ENCODE data around the gene SAMD9.
"Not testable (repeated sequence)": the region's sequence is repeated elsewhere in the genome, so short reads cannot be mapped to it uniquely, and the experiment has no call there.

The SAMD9 gene

DNA sequence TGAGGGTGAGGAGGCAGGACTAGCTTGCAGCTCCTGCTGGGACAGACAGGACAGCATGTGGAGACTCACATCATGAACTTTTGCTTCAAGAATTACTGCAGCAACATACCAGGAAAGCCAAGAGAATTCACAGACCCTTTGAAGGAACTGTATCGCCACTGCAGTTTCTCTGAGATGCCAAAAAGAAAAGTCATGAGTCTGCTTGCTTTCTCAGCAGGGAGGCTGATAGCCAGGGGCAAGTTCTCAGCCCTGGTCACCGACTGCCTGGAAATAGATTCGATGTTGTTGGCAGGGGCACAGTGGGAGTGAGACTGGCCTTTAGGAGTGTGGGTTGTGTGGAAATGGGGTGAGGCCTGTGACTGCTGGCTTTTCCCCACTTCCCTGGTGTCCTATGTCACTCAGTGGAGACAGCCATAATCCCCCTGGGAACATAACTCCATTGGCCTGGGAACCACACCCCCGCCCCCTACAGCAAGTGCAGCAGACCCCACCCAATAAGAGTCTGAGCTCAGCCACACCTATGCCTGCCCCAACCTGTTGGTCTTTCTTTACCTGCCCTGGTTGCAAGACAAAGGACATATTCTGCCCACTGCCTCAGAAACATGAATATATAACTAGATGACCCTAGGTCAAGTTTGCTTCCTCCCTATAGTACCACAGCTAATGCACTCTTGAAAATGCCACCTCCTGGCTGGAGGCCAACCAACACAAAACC, 1.6 kb upstream of the SAMD9 start:
- DNase-seq, result no peak

DNA sequence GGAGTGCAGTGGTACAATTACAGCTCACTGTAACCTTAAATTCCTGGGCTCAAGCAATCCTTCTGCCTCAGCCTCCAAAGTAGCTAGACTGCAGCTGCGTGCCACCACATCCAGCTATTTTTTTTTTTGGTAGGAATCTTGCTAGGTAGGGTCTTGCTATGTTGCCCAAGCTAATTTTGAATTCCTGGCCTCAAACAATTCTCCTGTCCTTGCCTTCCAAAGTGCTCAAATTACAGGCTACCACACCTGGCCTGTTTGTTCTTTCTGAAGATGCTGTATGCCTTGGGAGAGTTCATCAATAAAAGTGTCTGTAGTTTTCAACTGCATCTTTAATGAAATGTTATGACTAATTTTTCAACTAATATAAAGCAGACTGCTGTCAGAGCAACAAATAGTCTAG, 452 bp downstream of the SAMD9 start:
- DNase-seq, result no peak

GRCh38 chr7:93115796-93116195, 2.0 kb downstream of the SAMD9 start:
- no peak for DNase-seq

DNA sequence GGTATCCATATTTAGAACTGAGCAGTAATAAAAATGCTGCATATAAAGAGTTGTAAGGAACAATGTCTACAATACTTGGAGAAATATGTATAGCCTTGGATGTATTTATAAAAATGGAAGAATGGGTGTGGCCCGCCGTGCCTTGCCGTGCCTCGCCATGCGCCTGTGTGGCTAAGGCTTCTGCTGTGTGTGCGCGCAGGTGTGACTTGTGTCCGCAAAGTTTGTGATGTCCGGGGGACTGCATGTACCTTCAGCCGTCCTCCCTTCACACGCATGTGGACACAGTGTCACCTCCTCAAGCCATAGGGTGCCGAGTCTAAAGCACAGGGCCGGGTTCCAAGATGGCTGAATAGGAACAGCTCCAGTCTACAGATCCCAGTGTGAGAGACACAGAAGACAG, 9.8 kb downstream of the SAMD9 start:
- no peak for DNase-seq

DNA sequence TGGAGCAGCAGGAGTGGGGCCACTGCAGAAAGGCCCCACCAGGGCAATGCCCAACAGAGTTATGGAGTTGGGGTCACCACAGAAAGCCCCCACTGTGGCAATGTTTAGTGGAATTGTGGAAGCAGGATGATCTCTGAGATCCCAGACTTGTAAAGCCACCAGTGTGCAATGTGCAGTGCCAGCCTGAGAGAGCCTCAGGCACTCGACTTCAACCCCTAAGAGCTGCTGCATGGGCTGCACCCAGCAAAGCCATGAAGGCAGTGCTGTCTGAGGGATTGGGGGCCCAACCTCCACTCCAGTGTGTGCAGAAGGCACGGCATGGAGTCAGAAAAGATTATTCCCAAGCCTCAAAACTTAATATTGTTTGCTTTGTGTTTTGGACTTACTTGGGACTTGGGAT, 20.4 kb downstream of the SAMD9 start:
- no peak for DNase-seq

DNA sequence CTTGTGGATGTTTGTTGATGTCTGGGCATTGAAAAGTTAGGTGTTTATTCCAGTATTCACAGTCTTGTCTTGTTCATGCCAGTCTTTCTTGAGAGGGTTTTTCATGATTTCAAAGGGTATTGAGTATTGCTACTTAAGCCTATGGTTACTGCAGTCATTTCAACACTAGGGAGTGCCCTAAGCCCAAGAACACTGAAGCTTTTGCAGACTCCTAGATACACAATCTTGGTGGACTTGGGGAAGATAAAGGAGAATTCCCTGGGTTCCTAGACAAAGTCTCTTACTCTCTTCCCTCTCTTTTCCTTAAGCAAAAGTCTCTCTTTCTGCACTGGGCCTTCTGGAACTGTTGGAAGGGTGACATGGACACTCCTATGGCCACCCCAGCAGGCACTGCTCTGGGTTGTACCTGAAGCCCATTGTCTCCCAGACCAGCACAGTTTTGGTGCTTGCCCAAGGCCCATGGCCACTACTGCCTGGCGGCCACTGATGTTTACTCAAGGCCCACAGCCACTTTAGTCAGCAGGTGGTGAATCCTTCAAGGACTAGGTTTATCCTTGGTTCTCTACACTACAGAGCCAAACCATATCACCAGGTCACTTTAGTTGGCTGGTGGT, 24.9 kb downstream of the SAMD9 start:
- DNase-seq, result no peak

DNA sequence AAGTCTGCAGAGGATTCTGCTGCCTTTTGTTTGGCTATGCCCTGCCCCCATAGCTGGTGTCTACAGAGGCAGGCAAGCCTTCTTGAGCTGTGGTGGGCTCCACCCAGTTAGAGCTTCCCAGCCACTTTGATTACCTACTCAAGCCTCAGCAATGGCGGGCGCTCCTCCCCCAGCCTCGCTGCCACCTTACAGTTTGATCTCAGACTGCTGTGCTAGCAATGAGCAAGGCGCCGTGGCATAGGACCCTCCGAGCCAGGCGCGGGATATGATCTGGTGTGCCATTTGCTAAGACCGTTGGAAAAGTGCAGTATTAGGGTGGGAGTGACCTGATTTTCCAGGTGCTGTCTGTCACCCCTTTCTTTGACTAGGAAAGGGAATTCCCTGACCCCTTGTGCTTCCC, 44.4 kb downstream of the SAMD9 start:
- not testable (repeated sequence) for DNase-seq

- DNase-seq, result no peak
These were observed 55.2 kb downstream of the SAMD9 start for GRCh38 chr7:93062599-93062998.

- no peak for DNase-seq
These were observed 56.9 kb downstream of the SAMD9 start for GRCh38 chr7:93060865-93061264.

DNA sequence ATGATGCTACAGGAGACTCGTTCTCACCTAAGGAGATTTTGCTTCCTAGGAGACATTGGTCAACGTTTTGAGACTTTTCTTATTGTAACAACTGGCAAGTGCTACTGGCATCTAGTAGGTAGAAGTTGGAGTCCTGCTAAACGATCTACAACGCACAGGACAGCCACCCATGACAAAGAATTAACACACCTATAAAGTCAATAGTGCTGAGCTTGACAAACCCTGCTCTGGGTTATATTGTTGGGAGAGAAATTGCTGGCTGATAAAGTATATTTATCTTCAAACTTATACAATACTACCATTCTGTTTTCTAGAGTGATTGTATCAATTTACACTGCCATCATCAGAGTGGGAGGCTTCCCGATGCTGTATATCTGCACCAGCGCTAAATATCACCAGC, 57.8 kb downstream of the SAMD9 start:
- no peak for DNase-seq

GRCh38 chr7:93056621-93057020, 61.2 kb downstream of the SAMD9 start:
- DNase-seq, result not testable (repeated sequence)

DNA sequence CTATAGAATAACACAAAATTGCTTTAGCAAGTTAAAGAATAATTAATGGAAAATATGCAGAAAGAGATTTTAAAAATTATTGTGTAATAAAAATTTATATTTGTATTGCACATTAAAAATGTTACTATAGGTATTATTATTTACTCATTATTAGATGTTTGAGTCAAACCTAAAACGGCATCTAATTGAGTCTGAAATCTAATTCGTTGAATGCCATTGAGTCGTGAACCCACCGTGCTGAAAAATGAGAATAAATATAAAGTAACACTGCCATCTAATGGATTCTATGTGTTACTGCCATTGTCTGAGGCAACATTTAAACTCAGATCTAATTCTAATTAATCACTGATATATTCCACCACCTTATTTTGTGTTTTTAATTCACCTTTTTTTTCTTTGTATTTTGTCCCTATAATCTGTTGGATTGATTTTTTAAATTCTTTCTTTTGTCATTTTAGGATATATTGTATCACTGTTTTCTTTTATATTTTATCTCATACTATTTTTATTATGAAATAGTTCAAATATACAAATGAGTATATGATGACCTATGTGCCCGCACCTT, 62.2 kb downstream of the SAMD9 start:
- no peak for DNase-seq

DNA sequence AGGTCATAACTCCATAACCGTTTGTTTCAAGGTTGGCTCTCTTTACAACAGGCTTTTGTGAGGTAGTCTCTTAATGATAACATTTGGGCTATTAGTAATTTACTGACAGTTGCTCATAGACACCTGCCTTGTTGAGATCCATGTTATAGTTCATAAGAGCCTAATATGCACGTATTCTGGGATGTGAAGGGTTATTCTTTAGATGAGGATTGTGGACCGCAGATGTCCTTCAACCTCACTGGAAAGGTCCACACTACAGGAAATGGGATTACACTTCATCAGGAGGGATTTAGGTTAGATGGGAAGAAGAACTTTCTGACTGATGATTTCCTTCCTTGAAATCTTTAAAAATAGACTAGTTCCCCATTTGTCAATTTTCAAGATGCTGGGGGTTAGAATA, 62.8 kb downstream of the SAMD9 start:
- no peak for DNase-seq

- DNase-seq, result no peak
These were observed 63.5 kb downstream of the SAMD9 start for GRCh38 chr7:93053949-93054943.

GRCh38 chr7:93053209-93053948, 64.4 kb downstream of the SAMD9 start:
- DNase-seq, result no peak

GRCh38 chr7:93051660-93052059, 66.1 kb downstream of the SAMD9 start:
- DNase-seq, result no peak

All from NK-92 treated with Interleukin-12 subunit alpha and Interleukin-12 subunit beta, amount 100 ng/mL, for 24 hours (cell line).